Thyroid gland (tissue), 4 donors: ENCODE data around the gene TMEM98. TPM values are rescaled to one million over a fixed set of nuclear protein-coding genes. Genes with fewer than 3 reads are reported as not detected.
A peak's percentile ranks its signal among the peaks of the same experiment; 100 is the strongest.

ENCODE experiments used
- DNase-seq, 2 donors: peaks; one replicate each; pipeline ENCODE4 v3.0.0-alpha.2; 2019
- H3K27ac ChIP-seq, 3 donors: fragments of 200-600 bp; sonication (generic); 1 replicate in 2 of 3; 2 replicates in 1 of 3; pipeline ENCODE4 v1.5.1; 2016 to 2019; ENCODE audit warnings: mild to moderate bottlenecking in 1 of 3, moderate library complexity in 1 of 3
- H3K27me3 ChIP-seq: fragments of 200-600 bp; sonication (generic); one replicate; pipeline ENCODE4 v1.5.1; 2019
- H3K36me3 ChIP-seq, 2 donors: fragments of 200-600 bp; sonication (generic); one replicate each; pipeline ENCODE4 v1.5.1; 2016 to 2019
- H3K4me1 ChIP-seq, 2 donors: fragments of 200-600 bp; sonication (generic); one replicate each; pipeline ENCODE4 v1.5.1; 2017 to 2019
- H3K4me3 ChIP-seq, 3 donors: fragments of 200-600 bp; sonication (generic); replicated peaks in 1 of 3; 1 replicate in 2 of 3; 2 replicates in 1 of 3; pipeline ENCODE4 v1.5.1; 2016; ENCODE audit warnings: mild to moderate bottlenecking in 1 of 3
- H3K9me3 ChIP-seq: fragments of 200-600 bp; sonication (generic); one replicate; pipeline ENCODE4 v1.5.1; 2017
- CTCF ChIP-seq, 6 experiments: fragments of 200-600 bp in 3 of 6; fragments of 450-650 bp in 3 of 6; sonication (generic) in 3 of 6; IDR thresholded peaks; one replicate each; pipeline ENCODE4 v1.5.1; 2016 to 2019; ENCODE audit warnings: antibody characterized with exemption in 6 of 6, mild to moderate bottlenecking in 2 of 6, inconsistent platforms in 1 of 6, moderate library complexity in 1 of 6
- POLR2A ChIP-seq, 2 donors: fragments of 450-650 bp; IDR thresholded peaks; one replicate each; pipeline ENCODE4 v1.6.1; 2017; ENCODE audit warnings: antibody characterized with exemption in 2 of 2, mild to moderate bottlenecking in 2 of 2, moderate library complexity in 1 of 2
- WGBS, 2 donors: methylation state at CpG; one replicate each; pipeline ENCODE4 v1.1.5; 2017; 5-methylcytosine and 5-hydroxymethylcytosine counted together
- intact Hi-C: fragments of 100-400 bp; cut with DNase I; formaldehyde crosslinking; loops from one replicate; pipeline ENCODE4 v1.15.1; 2023
- total RNA-seq, 4 donors: library from RNA; depleted of rRNA; stranded (reverse); fragments of >200 nt; gene quantifications; one replicate each; pipeline ENCODE4 v1.2.3, GENCODE V29; 2016

The TMEM98 gene
- total RNA-seq, 4 donors from 2014 or later, result 57.0 to 121 (median 74.8) TPM

DNA sequence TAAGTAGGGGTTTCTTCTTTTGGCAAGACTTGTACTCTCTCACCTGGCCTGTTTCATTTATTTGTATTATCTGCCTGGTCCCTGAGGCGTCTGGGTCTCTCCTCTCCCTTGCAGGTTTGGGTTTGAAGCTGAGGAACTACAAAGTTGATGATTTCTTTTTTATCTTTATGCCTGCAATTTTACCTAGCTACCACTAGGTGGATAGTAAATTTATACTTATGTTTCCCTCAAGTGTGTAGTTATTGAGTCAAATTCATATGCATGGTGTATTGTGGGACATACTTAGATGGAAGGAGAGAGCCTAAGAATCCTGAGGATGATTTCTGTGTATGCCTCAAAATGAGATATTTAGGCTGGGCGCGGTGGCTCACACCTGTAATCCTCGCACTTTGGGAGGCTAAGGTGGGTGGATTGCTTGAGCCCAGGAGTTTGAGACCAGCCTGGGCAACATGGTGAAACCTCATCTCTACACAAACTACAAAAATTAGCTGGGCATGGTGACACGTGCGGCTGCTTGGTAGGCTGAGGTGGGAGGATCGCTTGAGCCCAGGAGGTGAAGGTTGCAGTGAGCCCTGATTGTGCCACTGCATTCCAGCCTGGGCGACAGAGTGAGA is 13.6 kb downstream of the TMEM98 start:
- Histone ChIP-seq H3K36me3 (peaks cover 7 to 8% of the 10 kb centered on the region in 2 donors), H3K4me1 (peaks cover 11 to 23% of the 10 kb centered on the region in 2 donors), H3K27me3 (no peaks in the 10 kb centered on the region), H3K4me3 (no peak overlapping the region), H3K9me3 (no peaks in the 10 kb centered on the region), H3K27ac (no peak overlapping the region)
- WGBS, 2 donors, result 95 to 96% methylated on average over 8 of the region's 8 CpGs
- DNase-seq, result no peak
- intact Hi-C loops, result no loop called here
- TF ChIP-seq POLR2A (IDR thresholded peaks at IDR 0.05) (no peak), CTCF (IDR thresholded peaks at IDR 0.05) (peak in 2 of 6 experiments; percentile 7 to 17)

GRCh38 chr17:32943206-32943605 is 15.3 kb downstream of the TMEM98 start:
- TF ChIP-seq CTCF (IDR thresholded peaks at IDR 0.05), result no peak
- no peak for TF ChIP-seq POLR2A (IDR thresholded peaks at IDR 0.05)
- Histone ChIP-seq H3K9me3 (no peaks in the 10 kb centered on the region), H3K4me3 (no peak overlapping the region), H3K36me3 (peaks cover 7 to 8% of the 10 kb centered on the region in 2 donors), H3K27ac (no peak overlapping the region), H3K4me1 (peaks cover 6 to 12% of the 10 kb centered on the region in 2 donors), H3K27me3 (no peaks in the 10 kb centered on the region)
- intact Hi-C loops, result no loop called here
- DNase-seq, result peak; percentile 58 to 62
- 15 to 29% methylated on average over 2 of the region's 2 CpGs for WGBS, 2 donors

DNA sequence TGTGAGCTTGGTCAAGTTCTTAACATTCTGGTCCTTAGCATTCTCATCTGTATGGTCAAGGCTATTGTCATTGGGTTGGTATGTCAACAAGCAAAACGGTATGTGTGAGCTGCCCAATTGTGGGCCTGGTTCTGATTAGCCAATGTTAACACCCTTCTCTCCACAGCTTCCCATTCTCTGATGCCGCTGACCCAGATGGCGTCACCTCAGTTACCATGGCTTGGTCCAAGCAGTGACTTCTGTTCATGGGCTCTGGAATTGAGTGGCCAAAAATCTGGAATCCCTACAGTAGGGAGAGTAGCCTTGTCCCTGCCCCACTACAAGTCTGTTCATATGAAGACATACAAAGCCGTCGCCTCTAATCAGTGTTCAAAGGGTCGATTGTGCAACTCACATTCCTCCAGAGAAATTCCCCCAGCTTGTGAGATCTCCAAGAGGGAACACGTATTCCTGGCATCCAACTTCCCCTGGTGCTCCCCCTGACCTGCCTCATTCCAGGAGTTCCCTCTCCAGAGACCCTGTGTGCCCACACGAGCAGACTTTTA is 15.8 kb downstream of the TMEM98 start:
- 64 to 69% methylated on average over 8 of the region's 8 CpGs for WGBS, 2 donors
- DNase-seq, result no peak
- peaks cover 6 to 12% of the 10 kb centered on the region in 2 donors for H3K4me1 ChIP-seq

GRCh38 chr17:32944248-32945020 is 16.5 kb downstream of the TMEM98 start:
- no peak overlapping the region for H3K27ac ChIP-seq
- H3K36me3 ChIP-seq, result peaks cover 7 to 8% of the 10 kb centered on the region in 2 donors
- no peak for TF ChIP-seq CTCF (IDR thresholded peaks at IDR 0.05)
- no peak for TF ChIP-seq POLR2A (IDR thresholded peaks at IDR 0.05)
- no peaks in the 10 kb centered on the region for H3K27me3 ChIP-seq
- WGBS, 2 donors, result 82 to 89% methylated on average over 4 of the region's 4 CpGs
- peaks cover 6 to 12% of the 10 kb centered on the region in 2 donors for H3K4me1 ChIP-seq
- no peak for DNase-seq
- intact Hi-C loops, result no loop called here
- no peak overlapping the region for H3K4me3 ChIP-seq
- H3K9me3 ChIP-seq, result no peaks in the 10 kb centered on the region

More for the DNA sequence above, 15.8 kb downstream of the TMEM98 start:
- H3K27ac ChIP-seq, result no peak overlapping the region
- H3K4me3 ChIP-seq, result no peak overlapping the region
- intact Hi-C loops, result no loop called here
- H3K9me3 ChIP-seq, result no peaks in the 10 kb centered on the region
- no peak for TF ChIP-seq POLR2A (IDR thresholded peaks at IDR 0.05)
- TF ChIP-seq CTCF (IDR thresholded peaks at IDR 0.05), result no peak
- H3K36me3 ChIP-seq, result peaks cover 7 to 8% of the 10 kb centered on the region in 2 donors
- no peaks in the 10 kb centered on the region for H3K27me3 ChIP-seq
